ENCODE data around the gene NAA35.

The NAA35 gene

GRCh38 chr9:86035827-86036440 is 95.0 kb downstream of the NAA35 start:
- TF ChIP-seq, protein P1, sequence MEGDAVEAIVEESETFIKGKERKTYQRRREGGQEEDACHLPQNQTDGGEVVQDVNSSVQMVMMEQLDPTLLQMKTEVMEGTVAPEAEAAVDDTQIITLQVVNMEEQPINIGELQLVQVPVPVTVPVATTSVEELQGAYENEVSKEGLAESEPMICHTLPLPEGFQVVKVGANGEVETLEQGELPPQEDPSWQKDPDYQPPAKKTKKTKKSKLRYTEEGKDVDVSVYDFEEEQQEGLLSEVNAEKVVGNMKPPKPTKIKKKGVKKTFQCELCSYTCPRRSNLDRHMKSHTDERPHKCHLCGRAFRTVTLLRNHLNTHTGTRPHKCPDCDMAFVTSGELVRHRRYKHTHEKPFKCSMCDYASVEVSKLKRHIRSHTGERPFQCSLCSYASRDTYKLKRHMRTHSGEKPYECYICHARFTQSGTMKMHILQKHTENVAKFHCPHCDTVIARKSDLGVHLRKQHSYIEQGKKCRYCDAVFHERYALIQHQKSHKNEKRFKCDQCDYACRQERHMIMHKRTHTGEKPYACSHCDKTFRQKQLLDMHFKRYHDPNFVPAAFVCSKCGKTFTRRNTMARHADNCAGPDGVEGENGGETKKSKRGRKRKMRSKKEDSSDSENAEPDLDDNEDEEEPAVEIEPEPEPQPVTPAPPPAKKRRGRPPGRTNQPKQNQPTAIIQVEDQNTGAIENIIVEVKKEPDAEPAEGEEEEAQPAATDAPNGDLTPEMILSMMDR (IDR thresholded peaks at IDR 0.05; ENCODE audit: extremely low read depth, insufficient read depth, missing control alignments), result no peak
- in situ Hi-C loops (cut with MboI; ENCODE audit: low pct_unique_long_range_greater_than_20kb, low sequenced_read_pairs, unreplicated experiment), result no loop called here
- no peak for DNase-seq (ENCODE audit: low spot score)

GRCh38 chr9:86036555-86036954 is 95.6 kb downstream of the NAA35 start:
- TF ChIP-seq, protein P1 (IDR thresholded peaks at IDR 0.05; ENCODE audit: extremely low read depth, insufficient read depth, missing control alignments), result no peak
- in situ Hi-C loops (cut with MboI; ENCODE audit: low pct_unique_long_range_greater_than_20kb, low sequenced_read_pairs, unreplicated experiment), result no loop called here
- no peak for DNase-seq (ENCODE audit: low spot score)

DNA sequence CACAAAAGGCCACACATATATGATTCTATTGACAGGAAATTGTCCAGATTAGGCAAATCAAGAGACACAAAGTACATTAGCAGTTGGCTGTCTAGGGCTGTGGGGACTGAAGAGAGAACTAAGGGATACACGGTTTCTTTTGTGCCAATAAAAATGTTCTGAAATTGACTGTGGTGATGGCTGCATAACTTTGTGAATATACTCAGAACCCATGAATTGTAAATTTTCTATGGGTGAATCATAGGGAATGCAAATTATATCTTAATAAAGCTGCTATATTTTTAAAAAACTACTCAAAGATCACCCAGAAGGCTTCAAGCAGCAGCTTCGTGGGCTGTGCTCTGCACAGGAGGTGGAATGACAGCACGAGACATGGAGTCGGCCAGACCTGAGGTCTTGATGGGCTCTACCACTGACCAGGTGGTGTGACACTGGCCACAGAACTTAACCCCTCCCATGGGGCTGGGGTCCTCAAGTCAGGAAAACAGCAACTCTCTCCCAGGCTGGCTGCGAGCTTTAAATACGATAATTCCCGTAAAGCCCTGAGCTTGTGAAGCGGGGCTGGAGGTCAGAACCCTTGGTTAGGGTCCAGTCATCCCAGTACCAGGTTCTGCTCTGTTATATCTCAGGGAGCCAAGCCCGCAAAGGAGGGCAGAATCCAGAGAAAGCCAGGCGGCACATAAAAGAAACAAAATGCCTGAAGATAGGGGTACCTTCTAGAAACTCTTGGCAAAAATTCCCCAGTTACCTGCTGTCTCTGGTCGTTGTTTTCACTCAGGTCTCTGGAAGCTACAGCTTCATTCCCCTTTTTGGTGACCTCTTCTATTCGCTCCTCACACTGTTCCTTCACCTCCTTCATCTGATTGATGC is 99.3 kb downstream of the NAA35 start:
- DNase-seq (ENCODE audit: low spot score), result no peak
- in situ Hi-C loops (cut with MboI; ENCODE audit: low pct_unique_long_range_greater_than_20kb, low sequenced_read_pairs, unreplicated experiment), result no loop called here
- TF ChIP-seq, protein P1 (IDR thresholded peaks at IDR 0.05; ENCODE audit: extremely low read depth, insufficient read depth, missing control alignments), result no peak

DNA sequence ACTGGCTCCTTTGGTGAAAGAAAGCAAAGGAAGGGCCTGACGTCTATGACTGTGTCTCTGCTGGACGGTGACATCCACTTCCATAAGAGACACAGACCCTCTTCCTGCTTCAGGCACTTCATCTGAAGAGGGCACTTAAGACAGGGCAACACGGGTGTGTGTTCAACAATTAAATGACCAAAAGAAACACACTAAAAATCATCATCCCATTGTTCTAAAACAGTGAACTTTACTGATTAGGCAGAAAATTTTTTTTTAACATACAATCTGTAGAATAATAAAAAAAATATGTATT is 99.9 kb downstream of the NAA35 start:
- TF ChIP-seq, protein P1 (IDR thresholded peaks at IDR 0.05; ENCODE audit: extremely low read depth, insufficient read depth, missing control alignments), result no peak
- no peak for DNase-seq (ENCODE audit: low spot score)
- in situ Hi-C loops (cut with MboI; ENCODE audit: low pct_unique_long_range_greater_than_20kb, low sequenced_read_pairs, unreplicated experiment), result no loop called here

GRCh38 chr9:86041311-86041741 is 100.4 kb downstream of the NAA35 start:
- TF ChIP-seq, protein P1 (IDR thresholded peaks at IDR 0.05; ENCODE audit: extremely low read depth, insufficient read depth, missing control alignments), result no peak
- in situ Hi-C loops (cut with MboI; ENCODE audit: low pct_unique_long_range_greater_than_20kb, low sequenced_read_pairs, unreplicated experiment), result no loop called here
- no peak for DNase-seq (ENCODE audit: low spot score)

DNA sequence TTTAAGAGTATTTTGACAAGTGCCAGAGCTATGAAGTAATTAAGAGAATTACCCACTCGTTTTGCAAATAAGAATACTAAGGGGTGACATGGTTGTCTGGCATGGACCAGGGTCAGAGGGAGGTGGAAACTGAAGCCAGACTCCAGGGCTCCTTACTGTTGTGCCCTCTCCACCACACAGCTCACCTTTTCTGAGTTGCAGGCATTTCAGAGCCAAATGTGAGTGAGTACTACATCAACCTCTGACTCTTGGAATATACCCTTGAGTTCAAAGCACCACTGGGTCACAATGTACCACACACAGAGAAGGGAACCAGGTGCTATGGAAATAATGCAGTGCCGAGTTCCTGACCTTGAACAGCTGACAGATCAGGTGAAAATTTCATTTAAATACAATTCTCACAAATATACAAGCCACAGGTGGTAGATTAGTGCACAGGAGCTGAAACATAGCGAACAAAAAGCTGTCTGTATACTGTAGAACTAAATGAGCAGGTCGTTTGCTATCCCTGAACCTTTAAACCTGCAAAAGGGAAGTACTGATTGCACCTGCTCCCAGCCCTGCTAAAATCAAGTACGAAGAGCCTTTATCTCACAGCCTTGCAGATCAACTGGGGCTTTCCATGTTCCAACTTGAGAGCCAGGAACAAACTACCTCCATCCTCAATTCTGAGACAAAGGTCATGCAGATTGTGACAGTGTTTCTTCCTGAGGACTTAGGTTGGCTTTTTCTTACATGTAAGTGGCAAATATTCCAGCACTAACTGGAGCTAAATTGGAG is 101.4 kb downstream of the NAA35 start:
- DNase-seq (ENCODE audit: low spot score), result no peak
- in situ Hi-C loops (cut with MboI; ENCODE audit: low pct_unique_long_range_greater_than_20kb, low sequenced_read_pairs, unreplicated experiment), result no loop called here
- TF ChIP-seq, protein P1 (IDR thresholded peaks at IDR 0.05; ENCODE audit: extremely low read depth, insufficient read depth, missing control alignments), result no peak

Data from GM13977 (cell line).